G401.6 (cell line): ENCODE data around the gene EMC8.
"Not testable (repeated sequence)": the region's sequence is repeated elsewhere in the genome, so short reads cannot be mapped to it uniquely, and the experiment has no call there.

Experiments
- FAIRE-seq: peaks from 2 replicates; lab custom pipeline; 2012; peaks lifted over from hg19 to GRCh38; lab: Jason Lieb, UNC

The EMC8 gene

DNA sequence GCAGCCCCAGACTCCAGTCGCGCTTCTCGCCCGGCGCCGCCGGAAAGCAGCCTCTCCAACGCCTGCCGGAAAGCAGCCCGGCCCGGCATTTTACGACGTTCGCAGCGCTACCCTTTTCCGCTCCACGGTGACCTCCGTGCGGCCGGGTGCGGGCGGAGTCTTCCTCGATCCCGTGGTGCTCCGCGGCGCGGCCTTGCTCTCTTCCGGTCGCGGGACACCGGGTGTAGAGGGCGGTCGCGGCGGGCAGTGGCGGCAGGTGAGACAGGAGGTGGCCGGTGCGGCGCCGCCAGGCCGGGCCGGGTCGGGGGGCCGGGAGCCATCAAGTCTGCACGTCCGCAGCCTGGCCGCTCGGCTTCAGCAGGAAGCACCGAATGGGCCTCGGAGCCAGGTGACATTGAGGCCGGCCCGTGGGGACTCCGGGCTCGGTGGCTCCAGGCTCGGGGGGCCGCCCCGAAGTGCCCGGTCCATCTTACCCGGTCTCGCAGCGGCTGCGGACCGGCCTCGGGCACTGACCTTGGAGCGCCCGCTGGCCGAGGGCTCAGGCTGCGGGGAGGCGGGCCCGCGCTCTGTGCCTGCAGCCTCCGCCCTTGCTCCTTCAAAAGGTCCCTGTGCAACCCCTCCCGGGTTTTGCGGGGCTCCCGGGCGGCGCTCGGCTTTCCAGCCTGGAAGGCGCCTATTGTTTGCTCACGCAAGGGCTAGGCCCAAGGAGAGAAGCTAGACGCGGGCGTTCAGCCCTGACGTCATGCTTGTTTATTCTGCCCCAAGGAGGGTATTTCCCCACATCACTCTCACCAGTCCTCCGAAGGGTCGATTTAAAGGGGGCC, at the start of gene EMC8, which contains the start of gene COX4I1:
Gene EMC8 (minus strand): TSS at position 48 of the 824 bp plus-strand sequence. CDS start 249 bp downstream, outside the sequence.
Gene COX4I1 (plus strand): TSS at position 199 of the 824 bp plus-strand sequence. CDS start 1,511 bp downstream, outside the sequence.
- FAIRE-seq, result peak; percentile 86

GRCh38 chr16:85848986-85849385, 49.6 kb upstream of the EMC8 start:
- FAIRE-seq, result no peak

- FAIRE-seq, result no peak
Observed at GRCh38 chr16:85847681-85848601, 48.6 kb upstream of the EMC8 start.

GRCh38 chr16:85847036-85847435, 47.7 kb upstream of the EMC8 start:
- FAIRE-seq, result no peak

DNA sequence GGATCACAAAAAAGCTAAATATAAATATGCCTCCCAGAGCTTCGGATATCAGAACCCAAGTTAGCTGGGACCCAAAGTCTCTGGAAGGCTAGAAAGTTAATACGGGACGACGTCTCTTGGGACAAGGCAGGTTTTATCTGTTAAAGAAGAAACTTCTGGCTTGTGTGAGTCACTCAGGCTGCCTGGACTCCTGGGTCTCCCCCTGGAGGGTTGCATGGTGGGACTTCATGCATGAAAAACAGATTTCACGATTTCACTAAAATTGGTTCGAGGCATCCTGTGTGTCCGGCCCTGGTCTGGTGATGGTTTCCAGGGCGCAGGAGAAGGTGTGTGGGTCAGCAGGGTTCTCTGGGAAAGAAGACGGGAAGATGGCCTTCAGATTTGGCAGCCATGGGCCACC, 47.1 kb upstream of the EMC8 start:
- no peak for FAIRE-seq

GRCh38 chr16:85845266-85845665, 45.9 kb upstream of the EMC8 start:
- no peak for FAIRE-seq

- FAIRE-seq, result no peak
Observed at GRCh38 chr16:85844786-85845185, 45.4 kb upstream of the EMC8 start.

- FAIRE-seq, result no peak
Observed at GRCh38 chr16:85844169-85844481, 44.8 kb upstream of the EMC8 start.

DNA sequence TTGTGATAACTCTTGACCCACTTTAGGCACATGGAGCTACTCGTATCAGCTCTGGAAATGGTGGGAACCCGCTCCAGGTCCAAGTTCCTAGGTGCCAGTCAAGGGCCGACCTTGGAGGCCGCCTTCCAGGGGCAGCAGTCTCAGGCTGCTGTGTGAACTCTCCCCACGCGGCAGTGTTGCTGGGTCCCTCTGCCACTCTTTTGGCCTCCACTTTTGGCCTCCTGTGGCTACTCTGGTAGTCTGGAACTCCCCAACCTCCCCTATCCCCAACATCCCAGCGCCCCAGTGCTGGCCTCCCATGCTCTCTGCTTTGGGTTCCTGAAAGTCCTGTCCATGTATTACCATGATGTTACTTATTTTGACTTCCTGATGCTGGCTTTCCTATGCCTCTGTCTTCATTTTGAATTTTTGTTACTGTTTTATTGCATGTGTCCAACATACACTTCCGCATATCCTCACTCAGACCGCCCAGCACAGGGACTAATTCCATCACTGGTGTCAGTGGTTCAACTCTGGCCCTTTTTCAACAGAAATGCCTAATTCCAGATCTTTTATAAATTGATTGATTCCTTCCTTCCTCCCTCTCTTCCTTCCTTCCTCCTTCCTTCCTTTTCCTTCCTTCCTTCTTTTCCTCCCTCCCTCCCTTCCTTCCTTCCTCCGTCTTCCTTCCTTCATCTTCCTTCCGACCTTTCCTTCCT, 44.3 kb upstream of the EMC8 start:
- FAIRE-seq, result no peak

DNA sequence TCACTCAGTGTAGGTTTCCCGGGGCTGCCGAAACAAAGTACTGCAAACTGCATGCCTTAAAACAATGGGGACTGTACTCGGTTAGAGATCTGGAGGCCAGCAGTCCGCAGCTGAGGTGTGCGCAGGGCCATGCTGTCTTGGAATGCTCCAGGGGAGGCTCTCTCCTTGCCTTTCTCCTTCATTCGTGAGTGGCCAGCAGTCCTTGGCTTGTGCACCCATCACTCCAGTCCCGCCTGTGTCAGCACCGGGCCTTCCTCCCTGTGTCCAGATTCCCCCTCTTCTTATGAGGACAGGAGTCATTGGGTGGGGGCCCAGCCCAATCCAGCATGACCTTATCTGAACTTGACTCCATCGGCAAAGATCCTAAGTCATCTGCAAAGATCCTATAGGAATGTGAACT, 43.5 kb upstream of the EMC8 start:
- no peak for FAIRE-seq

DNA sequence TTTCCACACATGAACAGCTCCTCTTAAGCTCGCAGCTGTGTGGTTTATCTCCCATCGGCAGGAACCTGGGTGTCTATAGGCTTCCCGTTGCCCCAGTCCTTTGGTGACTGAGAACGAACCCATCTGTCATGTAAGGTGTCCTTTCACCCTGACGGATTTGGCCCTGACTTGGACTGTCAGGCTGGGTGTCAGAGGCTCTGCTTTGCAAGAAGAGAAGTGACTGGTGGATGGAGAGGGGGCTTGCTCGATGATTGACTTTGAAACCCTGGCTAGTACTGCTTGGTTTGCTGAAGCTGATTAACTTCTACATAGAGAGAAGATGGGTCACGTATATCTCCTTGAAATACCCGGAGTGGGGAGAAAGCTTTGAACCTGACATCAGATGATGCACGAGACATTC, 43.1 kb upstream of the EMC8 start:
- no peak for FAIRE-seq

DNA sequence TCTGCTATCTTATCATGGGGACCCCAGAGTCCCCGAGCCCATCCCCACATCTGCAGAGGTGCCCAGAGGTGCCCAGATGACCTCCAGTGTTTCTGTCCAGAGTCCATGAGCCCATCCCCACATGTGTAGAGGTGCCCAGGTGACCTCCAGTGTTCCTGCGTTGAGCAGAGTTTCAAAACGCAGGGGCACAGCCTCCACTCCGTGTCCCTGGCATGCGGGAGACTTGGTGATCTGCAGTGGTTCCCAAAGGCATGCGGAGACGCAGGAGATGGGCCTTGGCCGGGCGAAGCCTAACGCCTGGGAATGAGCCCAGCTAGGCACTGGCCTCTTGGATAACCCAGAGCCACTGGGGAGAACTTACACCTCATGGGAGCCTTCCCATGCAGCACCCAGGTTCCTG, 41.5 kb upstream of the EMC8 start:
- no peak for FAIRE-seq

- no peak for FAIRE-seq
Observed at GRCh38 chr16:85840395-85840794, 41.1 kb upstream of the EMC8 start.

DNA sequence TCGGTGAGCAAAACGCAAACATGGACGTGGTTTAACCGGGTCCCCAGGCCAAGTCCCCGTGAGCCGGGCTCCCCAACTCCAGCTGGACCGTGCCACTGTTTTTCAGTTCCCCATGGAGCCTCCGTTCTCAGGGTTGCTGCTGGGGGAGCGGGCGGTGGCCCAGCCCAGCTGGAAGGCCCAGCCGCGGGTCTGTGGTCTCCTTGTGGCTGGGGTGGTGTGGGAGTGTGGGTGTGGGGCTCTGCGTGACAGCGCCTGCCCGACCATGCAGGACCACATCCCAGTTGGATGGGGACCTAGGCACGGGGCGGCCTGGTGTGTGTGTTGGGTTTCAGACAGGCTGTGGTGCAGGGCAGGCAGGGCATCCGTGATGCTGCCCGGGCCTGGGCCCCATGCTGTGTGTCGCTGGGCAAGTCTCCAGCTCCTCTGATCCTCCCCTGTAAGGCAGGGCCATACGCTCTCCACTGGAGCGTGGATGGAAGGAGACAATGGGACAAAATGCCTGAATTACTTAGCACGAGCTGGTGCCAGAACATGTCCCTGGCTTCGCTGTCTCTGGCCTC, 40.4 kb upstream of the EMC8 start:
- FAIRE-seq, result no peak

DNA sequence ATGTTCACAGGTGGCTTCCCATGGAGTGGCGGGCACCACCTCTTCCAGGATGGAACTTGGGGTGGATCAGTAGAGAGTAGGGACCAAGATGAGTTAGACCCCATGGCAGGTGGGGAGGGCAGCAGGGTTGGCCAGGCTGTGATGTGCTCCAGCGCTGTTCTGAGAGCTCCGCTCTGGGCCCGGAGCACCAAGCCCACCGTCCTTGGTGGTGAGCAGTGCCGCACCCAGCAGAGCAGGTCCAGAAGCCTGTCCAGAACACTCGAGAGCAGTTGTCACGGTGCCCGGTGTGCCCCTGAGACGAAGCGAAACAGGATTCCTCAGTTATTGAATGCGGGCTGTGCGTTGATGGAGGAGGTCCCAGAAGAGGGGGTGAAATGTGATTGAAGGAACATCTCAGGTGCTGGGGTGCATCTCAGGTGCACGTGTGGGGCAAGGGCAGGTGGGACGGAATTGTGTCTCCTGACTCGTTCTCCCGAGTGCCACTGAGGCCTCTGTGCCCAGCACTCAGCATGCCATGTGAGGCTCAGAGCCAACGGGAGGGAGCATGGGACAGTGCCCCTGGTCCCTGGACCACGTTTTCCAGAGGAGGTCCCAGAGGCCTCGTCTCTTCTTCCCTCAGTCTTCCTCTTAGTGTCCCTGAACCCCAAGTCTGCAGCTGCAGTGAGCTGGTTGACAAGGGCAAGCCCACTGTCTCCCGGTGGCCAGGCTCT, 39.7 kb upstream of the EMC8 start:
- no peak for FAIRE-seq

GRCh38 chr16:85838381-85838780, 39.0 kb upstream of the EMC8 start:
- no peak for FAIRE-seq

- not testable (repeated sequence) for FAIRE-seq
Observed at GRCh38 chr16:85837654-85838053, 38.3 kb upstream of the EMC8 start.

DNA sequence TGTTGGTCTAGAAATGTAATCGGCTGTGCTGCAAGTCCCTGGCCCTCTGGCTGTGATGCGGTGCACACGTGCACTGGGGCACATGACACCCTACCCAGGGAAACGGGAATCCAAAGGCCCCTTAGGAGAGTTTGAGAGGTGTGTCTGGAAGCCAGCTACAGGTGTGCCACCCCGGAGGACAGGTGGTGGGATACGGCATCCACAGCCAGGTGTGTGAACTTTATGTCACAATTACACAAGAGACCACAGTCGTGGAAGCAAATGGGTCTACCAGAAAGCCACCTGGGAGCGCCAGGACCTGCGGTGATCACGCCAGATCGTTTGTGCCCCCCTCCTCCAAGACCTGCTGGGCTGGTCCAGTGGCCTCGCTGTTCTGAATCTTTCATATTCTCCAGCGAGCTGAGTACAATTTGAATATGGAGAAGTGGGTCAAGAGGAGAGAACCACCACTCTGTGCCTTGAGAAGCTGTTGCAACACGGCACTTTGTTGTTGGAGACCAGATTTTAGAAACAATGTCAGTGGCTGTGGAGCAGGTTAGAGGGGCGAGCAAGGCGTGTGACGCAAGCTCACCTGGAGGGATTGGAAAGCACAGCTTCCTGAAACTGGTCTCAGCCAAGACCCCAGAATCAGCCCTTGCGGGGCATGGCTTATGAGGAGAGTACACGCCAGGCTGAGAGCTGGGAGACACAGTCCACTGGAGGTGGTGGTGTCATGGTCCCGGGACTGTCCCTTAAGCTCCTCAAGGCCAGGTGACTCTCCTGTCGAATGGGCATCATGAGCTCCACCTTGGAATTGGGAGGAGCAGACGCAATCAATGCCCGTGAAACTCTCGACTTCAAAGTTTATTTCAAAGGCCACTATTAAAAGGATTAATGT, 37.6 kb upstream of the EMC8 start:
- no peak for FAIRE-seq

- no peak for FAIRE-seq
Observed at GRCh38 chr16:85835956-85836705, 36.8 kb upstream of the EMC8 start.

GRCh38 chr16:85835227-85835751, 35.9 kb upstream of the EMC8 start:
- no peak for FAIRE-seq
